ENCODE data around the gene L1TD1.

L1TD1 gene

GRCh38 chr1:62198069-62198780, 3.6 kb downstream of the L1TD1 start:
- Mint-ChIP-seq H3K4me3 (no peak overlapping the region), H3K27me3 (ENCODE audit: low read depth) (peaks cover 55% of the 10 kb centered on the region), H3K36me3 (ENCODE audit: low read depth) (no peaks in the 10 kb centered on the region), H3K4me1 (peaks cover 18% of the 10 kb centered on the region), H3K27ac (no peak overlapping the region), H3K9me3 (peaks cover 7% of the 10 kb centered on the region)
- TF ChIP-seq, protein P1, sequence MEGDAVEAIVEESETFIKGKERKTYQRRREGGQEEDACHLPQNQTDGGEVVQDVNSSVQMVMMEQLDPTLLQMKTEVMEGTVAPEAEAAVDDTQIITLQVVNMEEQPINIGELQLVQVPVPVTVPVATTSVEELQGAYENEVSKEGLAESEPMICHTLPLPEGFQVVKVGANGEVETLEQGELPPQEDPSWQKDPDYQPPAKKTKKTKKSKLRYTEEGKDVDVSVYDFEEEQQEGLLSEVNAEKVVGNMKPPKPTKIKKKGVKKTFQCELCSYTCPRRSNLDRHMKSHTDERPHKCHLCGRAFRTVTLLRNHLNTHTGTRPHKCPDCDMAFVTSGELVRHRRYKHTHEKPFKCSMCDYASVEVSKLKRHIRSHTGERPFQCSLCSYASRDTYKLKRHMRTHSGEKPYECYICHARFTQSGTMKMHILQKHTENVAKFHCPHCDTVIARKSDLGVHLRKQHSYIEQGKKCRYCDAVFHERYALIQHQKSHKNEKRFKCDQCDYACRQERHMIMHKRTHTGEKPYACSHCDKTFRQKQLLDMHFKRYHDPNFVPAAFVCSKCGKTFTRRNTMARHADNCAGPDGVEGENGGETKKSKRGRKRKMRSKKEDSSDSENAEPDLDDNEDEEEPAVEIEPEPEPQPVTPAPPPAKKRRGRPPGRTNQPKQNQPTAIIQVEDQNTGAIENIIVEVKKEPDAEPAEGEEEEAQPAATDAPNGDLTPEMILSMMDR (IDR thresholded peaks at IDR 0.05; ENCODE audit: unreplicated experiment in 3 of 3), result no peak

DNA sequence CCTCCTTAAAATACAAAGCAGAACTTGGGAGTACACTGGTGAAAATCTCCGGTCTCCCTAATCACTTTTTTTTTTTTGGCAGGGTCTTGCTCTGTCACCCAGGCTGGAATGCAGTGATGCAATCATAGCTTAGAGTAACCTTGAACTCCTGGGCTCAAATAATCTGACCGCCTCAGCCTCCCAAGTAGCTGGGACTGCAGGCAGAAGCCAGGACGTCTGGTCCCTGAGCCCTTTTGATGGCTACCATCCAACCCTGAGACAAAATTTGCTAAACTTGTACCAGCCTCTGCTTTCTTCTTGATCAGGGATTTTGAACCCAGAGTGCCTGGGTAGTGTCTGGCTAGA, 4.1 kb downstream of the L1TD1 start:
- TF ChIP-seq, protein P1 (IDR thresholded peaks at IDR 0.05; ENCODE audit: unreplicated experiment in 3 of 3), result no peak
- H3K36me3 Mint-ChIP-seq (ENCODE audit: low read depth), result no peaks in the 10 kb centered on the region
- H3K4me1 Mint-ChIP-seq, result peaks cover 18% of the 10 kb centered on the region
- no peak overlapping the region for H3K4me3 Mint-ChIP-seq
- H3K9me3 Mint-ChIP-seq, result peaks cover 7% of the 10 kb centered on the region
- peaks cover 49% of the 10 kb centered on the region for H3K27me3 Mint-ChIP-seq (ENCODE audit: low read depth)
- no peak overlapping the region for H3K27ac Mint-ChIP-seq

DNA sequence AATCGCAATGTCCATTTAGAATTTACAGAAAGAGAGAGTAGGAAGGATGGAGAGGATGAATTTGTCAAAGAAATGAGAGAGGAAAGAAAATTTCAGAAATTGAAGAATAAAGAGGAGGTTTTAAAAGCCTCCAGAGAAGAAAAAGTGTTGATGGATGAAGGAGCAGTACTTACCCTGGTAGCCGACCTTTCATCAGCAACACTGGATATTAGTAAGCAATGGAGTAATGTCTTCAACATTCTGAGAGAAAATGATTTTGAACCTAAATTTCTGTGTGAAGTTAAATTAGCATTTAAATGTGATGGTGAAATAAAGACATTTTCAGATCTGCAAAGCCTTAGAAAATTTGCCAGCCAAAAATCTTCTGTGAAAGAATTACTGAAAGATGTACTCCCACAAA, 12.5 kb downstream of the L1TD1 start:
- Mint-ChIP-seq H3K4me1 (no peaks in the 10 kb centered on the region), H3K27ac (no peak overlapping the region), H3K4me3 (no peak overlapping the region), H3K36me3 (ENCODE audit: low read depth) (peaks cover 50% of the 10 kb centered on the region), H3K27me3 (ENCODE audit: low read depth) (no peaks in the 10 kb centered on the region), H3K9me3 (peaks cover 40% of the 10 kb centered on the region)
- TF ChIP-seq, protein P1 (IDR thresholded peaks at IDR 0.05; ENCODE audit: unreplicated experiment in 3 of 3), result no peak

DNA sequence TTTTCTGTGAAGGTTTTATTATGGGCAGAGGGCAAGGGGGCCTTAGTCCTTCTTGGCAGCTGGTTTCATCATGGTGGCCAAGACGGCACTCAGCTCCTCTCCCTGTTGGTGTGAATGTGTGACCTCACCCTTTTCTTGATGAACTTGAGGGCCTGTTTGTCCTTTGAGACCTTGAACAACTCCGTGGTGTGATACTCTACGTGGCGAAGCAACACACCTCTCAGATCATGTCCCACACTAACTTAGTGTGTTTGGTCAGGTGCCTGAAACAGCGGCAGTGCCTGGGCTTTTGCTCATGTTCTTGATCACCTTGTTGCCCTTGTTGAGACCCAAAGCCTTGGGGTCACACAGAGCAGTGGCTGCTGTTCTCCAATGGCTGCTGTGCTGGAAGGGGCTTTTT, 13.4 kb downstream of the L1TD1 start:
- Mint-ChIP-seq H3K36me3 (ENCODE audit: low read depth) (peaks cover 50% of the 10 kb centered on the region), H3K4me1 (no peaks in the 10 kb centered on the region), H3K4me3 (no peak overlapping the region), H3K27me3 (ENCODE audit: low read depth) (no peaks in the 10 kb centered on the region), H3K27ac (no peak overlapping the region), H3K9me3 (peaks cover 40% of the 10 kb centered on the region)
- TF ChIP-seq, protein P1 (IDR thresholded peaks at IDR 0.05; ENCODE audit: unreplicated experiment in 3 of 3), result no peak

- Mint-ChIP-seq H3K4me1 (no peaks in the 10 kb centered on the region), H3K36me3 (ENCODE audit: low read depth) (peaks cover 50% of the 10 kb centered on the region), H3K27ac (no peak overlapping the region), H3K27me3 (ENCODE audit: low read depth) (no peaks in the 10 kb centered on the region), H3K9me3 (peaks cover 44% of the 10 kb centered on the region), H3K4me3 (no peak overlapping the region)
- TF ChIP-seq, protein P1 (IDR thresholded peaks at IDR 0.05; ENCODE audit: unreplicated experiment in 3 of 3), result no peak
Observed at GRCh38 chr1:62208970-62209369, 14.3 kb downstream of the L1TD1 start.

DNA sequence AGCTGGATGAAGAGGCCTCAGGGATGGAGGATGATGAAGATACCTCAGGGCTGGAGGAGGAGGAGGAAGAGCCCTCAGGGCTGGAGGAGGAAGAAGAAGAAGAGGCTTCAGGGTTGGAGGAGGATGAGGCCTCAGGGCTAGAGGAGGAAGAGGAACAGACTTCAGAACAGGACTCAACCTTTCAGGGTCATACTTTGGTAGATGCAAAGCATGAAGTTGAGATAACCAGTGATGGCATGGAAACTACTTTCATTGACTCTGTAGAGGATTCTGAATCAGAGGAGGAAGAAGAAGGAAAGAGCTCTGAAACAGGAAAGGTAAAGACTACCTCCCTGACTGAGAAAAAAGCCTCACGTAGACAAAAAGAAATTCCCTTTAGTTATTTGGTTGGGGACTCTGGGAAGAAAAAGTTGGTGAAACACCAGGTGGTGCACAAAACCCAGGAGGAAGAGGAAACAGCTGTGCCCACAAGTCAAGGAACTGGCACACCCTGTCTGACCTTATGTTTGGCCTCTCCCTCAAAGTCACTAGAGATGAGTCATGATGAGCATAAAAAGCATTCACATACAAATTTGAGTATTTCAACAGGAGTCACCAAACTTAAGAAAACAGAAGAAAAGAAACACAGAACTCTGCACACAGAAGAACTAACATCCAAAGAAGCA, 15.4 kb downstream of the L1TD1 start:
- peaks cover 47% of the 10 kb centered on the region for H3K9me3 Mint-ChIP-seq
- TF ChIP-seq, protein P1 (IDR thresholded peaks at IDR 0.05; ENCODE audit: unreplicated experiment in 3 of 3), result no peak
- H3K27ac Mint-ChIP-seq, result no peak overlapping the region
- no peaks in the 10 kb centered on the region for H3K4me1 Mint-ChIP-seq
- H3K36me3 Mint-ChIP-seq (ENCODE audit: low read depth), result peaks cover 45% of the 10 kb centered on the region
- peaks cover 6% of the 10 kb centered on the region for H3K27me3 Mint-ChIP-seq (ENCODE audit: low read depth)
- H3K4me3 Mint-ChIP-seq, result no peak overlapping the region

Data from nephron (organoid).